ENCODE data around the gene LRP8. TPM values are rescaled to one million over a fixed set of nuclear protein-coding genes. Genes with fewer than 3 reads are reported as not detected.

The LRP8 gene
- total RNA-seq, 1 experiment from 2014 or later: 54.4 TPM

- intact Hi-C loops (cut with micrococcal nuclease): no loop called here
Observed at GRCh38 chr1:53292690-53293089, 35.2 kb downstream of the LRP8 start.

GRCh38 chr1:53291574-53291973 lies 36.3 kb downstream of the LRP8 start:
- ATAC-seq: no peak
- peaks cover 12% of the 10 kb centered on the region; the same call in 1 of the 2 replicates for H3K36me3 ChIP-seq (ENCODE audit: low read depth, low read length)
- CTCF ChIA-PET: no interaction called here

More at GRCh38 chr1:53292690-53293089, 35.2 kb downstream of the LRP8 start:
- Histone ChIP-seq H3F3A (ENCODE audit: low read length, unreplicated experiment) (no peaks in the 10 kb centered on the region), H3K27me3 (ENCODE audit: low read length) (no peaks in the 10 kb centered on the region), H3K4me2 (ENCODE audit: low read length) (no peak overlapping the region), H3K4me3 (ENCODE audit: low read length) (no peak overlapping the region), H3K79me2 (ENCODE audit: low read length) (peaks cover 18% of the 10 kb centered on the region; the same call in 1 of the 2 replicates), H3K9ac (ENCODE audit: low read length) (no peak overlapping the region), H2AFZ (ENCODE audit: low read length) (no peak overlapping the region), H3K4me1 (ENCODE audit: insufficient read depth, low read length) (peaks cover 20% of the 10 kb centered on the region), H3K36me3 (ENCODE audit: low read depth, low read length) (peaks cover 7% of the 10 kb centered on the region; the same call in 1 of the 2 replicates), H3K9me2 (replicated peaks; ENCODE audit: low read length) (no peaks in the 10 kb centered on the region), H4K20me1 (ENCODE audit: low read length) (no peaks in the 10 kb centered on the region), H3K27ac (ENCODE audit: low read length) (no peak overlapping the region), H3K9me3 (ENCODE audit: low read length) (no peaks in the 10 kb centered on the region)
- ChIA-PET CTCF (no interaction called here), POLR2A (ENCODE audit: unreplicated experiment) (no interaction called here)
- BruUV-seq (replicated peaks): no TSS peak
- TF ChIP-seq EZH2 (IDR thresholded peaks at IDR 0.05; ENCODE audit: low read length, unreplicated experiment) (no peak), EZH2phosphoT487 (IDR thresholded peaks at IDR 0.05; ENCODE audit: borderline replicate concordance, low read length) (no peak)
- TF ChIP-seq, protein P1, sequence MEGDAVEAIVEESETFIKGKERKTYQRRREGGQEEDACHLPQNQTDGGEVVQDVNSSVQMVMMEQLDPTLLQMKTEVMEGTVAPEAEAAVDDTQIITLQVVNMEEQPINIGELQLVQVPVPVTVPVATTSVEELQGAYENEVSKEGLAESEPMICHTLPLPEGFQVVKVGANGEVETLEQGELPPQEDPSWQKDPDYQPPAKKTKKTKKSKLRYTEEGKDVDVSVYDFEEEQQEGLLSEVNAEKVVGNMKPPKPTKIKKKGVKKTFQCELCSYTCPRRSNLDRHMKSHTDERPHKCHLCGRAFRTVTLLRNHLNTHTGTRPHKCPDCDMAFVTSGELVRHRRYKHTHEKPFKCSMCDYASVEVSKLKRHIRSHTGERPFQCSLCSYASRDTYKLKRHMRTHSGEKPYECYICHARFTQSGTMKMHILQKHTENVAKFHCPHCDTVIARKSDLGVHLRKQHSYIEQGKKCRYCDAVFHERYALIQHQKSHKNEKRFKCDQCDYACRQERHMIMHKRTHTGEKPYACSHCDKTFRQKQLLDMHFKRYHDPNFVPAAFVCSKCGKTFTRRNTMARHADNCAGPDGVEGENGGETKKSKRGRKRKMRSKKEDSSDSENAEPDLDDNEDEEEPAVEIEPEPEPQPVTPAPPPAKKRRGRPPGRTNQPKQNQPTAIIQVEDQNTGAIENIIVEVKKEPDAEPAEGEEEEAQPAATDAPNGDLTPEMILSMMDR (conservative IDR thresholded peaks at IDR 0.05; ENCODE audit: low read depth, low read length): no peak
- ATAC-seq (no peak; the same call in 1 of the 2 replicates), DNase-seq (no peak)

GRCh38 chr1:53288790-53289429 lies 39.0 kb downstream of the LRP8 start:
- intact Hi-C loops (cut with micrococcal nuclease): no loop called here
- TF ChIP-seq EZH2 (IDR thresholded peaks at IDR 0.05; ENCODE audit: low read length, unreplicated experiment): no peak
- no peak for ATAC-seq
- H3K79me2 ChIP-seq (ENCODE audit: low read length): peaks cover 6% of the 10 kb centered on the region; the same call in 1 of the 2 replicates
- ChIA-PET CTCF (no interaction called here), POLR2A (ENCODE audit: unreplicated experiment) (no interaction called here)
- H3K4me3 ChIP-seq (ENCODE audit: low read length): no peak overlapping the region
- H3K27ac ChIP-seq (ENCODE audit: low read length): no peak overlapping the region
- peaks cover 32% of the 10 kb centered on the region for H3K36me3 ChIP-seq (ENCODE audit: low read depth, low read length)
- no peaks in the 10 kb centered on the region for H3K9me3 ChIP-seq (ENCODE audit: low read length)
- no peak overlapping the region for H3K4me2 ChIP-seq (ENCODE audit: low read length)
- no peaks in the 10 kb centered on the region for H3F3A ChIP-seq (ENCODE audit: low read length, unreplicated experiment)
- H3K9ac ChIP-seq (ENCODE audit: low read length): no peak overlapping the region
- peaks cover 11% of the 10 kb centered on the region for H3K4me1 ChIP-seq (ENCODE audit: insufficient read depth, low read length)
- DNase-seq: no peak
- no peaks in the 10 kb centered on the region for H4K20me1 ChIP-seq (ENCODE audit: low read length)
- no peaks in the 10 kb centered on the region for H3K9me2 ChIP-seq (replicated peaks; ENCODE audit: low read length)
- H2AFZ ChIP-seq (ENCODE audit: low read length): no peak overlapping the region
- BruUV-seq (replicated peaks): no TSS peak
- no peaks in the 10 kb centered on the region for H3K27me3 ChIP-seq (ENCODE audit: low read length)

More at GRCh38 chr1:53291574-53291973, 36.3 kb downstream of the LRP8 start:
- no peak overlapping the region for H3K4me2 ChIP-seq (ENCODE audit: low read length)
- no peak overlapping the region for H3K9ac ChIP-seq (ENCODE audit: low read length)
- TF ChIP-seq EZH2phosphoT487 (IDR thresholded peaks at IDR 0.05; ENCODE audit: borderline replicate concordance, low read length): no peak
- TF ChIP-seq, protein P1 (conservative IDR thresholded peaks at IDR 0.05; ENCODE audit: low read depth, low read length): peak; percentile 43
- peaks cover 20% of the 10 kb centered on the region for H3K4me1 ChIP-seq (ENCODE audit: insufficient read depth, low read length)
- DNase-seq: peak; percentile 13
- H2AFZ ChIP-seq (ENCODE audit: low read length): no peak overlapping the region
- H3K4me3 ChIP-seq (ENCODE audit: low read length): no peak overlapping the region
- intact Hi-C loops (cut with micrococcal nuclease): no loop called here
- no peaks in the 10 kb centered on the region for H3K9me3 ChIP-seq (ENCODE audit: low read length)
- no peaks in the 10 kb centered on the region for H3K27me3 ChIP-seq (ENCODE audit: low read length)
- no peaks in the 10 kb centered on the region for H4K20me1 ChIP-seq (ENCODE audit: low read length)
- H3K9me2 ChIP-seq (replicated peaks; ENCODE audit: low read length): no peaks in the 10 kb centered on the region
- no peaks in the 10 kb centered on the region for H3F3A ChIP-seq (ENCODE audit: low read length, unreplicated experiment)
- no peak overlapping the region for H3K27ac ChIP-seq (ENCODE audit: low read length)
- BruUV-seq (replicated peaks): no TSS peak
- H3K79me2 ChIP-seq (ENCODE audit: low read length): peaks cover 18% of the 10 kb centered on the region; the same call in 1 of the 2 replicates
- POLR2A ChIA-PET (ENCODE audit: unreplicated experiment): no interaction called here

Data from PC-3 (cell line).